ENCODE data around the gene PTX4.

Gene PTX4

GRCh38 chr16:1500465-1501150 is 11.9 kb upstream of the PTX4 start:
- no peak for DNase-seq (ENCODE audit: low read depth in 2 of 2)

- no peak for DNase-seq (ENCODE audit: low read depth in 2 of 2)
Measured at GRCh38 chr16:1499756-1500464, 11.2 kb upstream of the PTX4 start.

- DNase-seq (ENCODE audit: low read depth in 2 of 2), result no peak
Measured at GRCh38 chr16:1498899-1499676, 10.3 kb upstream of the PTX4 start.

GRCh38 chr16:1497014-1497598 is 8.4 kb upstream of the PTX4 start:
- no peak for DNase-seq (ENCODE audit: low read depth in 2 of 2)

- DNase-seq (ENCODE audit: low read depth in 2 of 2), result no peak
Measured at GRCh38 chr16:1496464-1496863, 7.7 kb upstream of the PTX4 start.

GRCh38 chr16:1495889-1496262 is 7.1 kb upstream of the PTX4 start:
- DNase-seq (ENCODE audit: low read depth in 2 of 2), result no peak

- no peak for DNase-seq (ENCODE audit: low read depth in 2 of 2)
Measured at GRCh38 chr16:1495211-1495888, 6.6 kb upstream of the PTX4 start.

- DNase-seq (ENCODE audit: low read depth in 2 of 2), result no peak
Measured at GRCh38 chr16:1494711-1495110, 6.0 kb upstream of the PTX4 start.

- DNase-seq (ENCODE audit: low read depth in 2 of 2), result no peak
Measured at GRCh38 chr16:1494129-1494640, 5.4 kb upstream of the PTX4 start.

GRCh38 chr16:1493746-1494094 is 5.0 kb upstream of the PTX4 start:
- DNase-seq (ENCODE audit: low read depth in 2 of 2), result peak in 1 of 2 donors; percentile 11

GRCh38 chr16:1492923-1493745 is 4.4 kb upstream of the PTX4 start, which contains the start of gene TELO2:
Gene TELO2 (plus strand): TSS chr16:1493360. CDS start chr16:1494282, 922 bp downstream.
- DNase-seq (ENCODE audit: low read depth in 2 of 2), result peak; percentile 73 to 87

- DNase-seq (ENCODE audit: low read depth in 2 of 2), result no peak
Measured at GRCh38 chr16:1492082-1492922, 3.6 kb upstream of the PTX4 start.

- DNase-seq (ENCODE audit: low read depth in 2 of 2), result no peak
Measured at GRCh38 chr16:1491327-1491726, 2.6 kb upstream of the PTX4 start.

- DNase-seq (ENCODE audit: low read depth in 2 of 2), result no peak
Measured at GRCh38 chr16:1489077-1489476, 333 bp upstream of the PTX4 start.

- no peak for DNase-seq (ENCODE audit: low read depth in 2 of 2)
Measured at GRCh38 chr16:1488054-1488601, 616 bp downstream of the PTX4 start.

- DNase-seq (ENCODE audit: low read depth in 2 of 2), result no peak
Measured at GRCh38 chr16:1487395-1488053, 1.2 kb downstream of the PTX4 start.

- no peak for DNase-seq (ENCODE audit: low read depth in 2 of 2)
Measured at GRCh38 chr16:1486551-1487390, 2.0 kb downstream of the PTX4 start.
